Activated naive CD4-positive, alpha-beta T cell treated with anti-CD3 and anti-CD28 coated beads for 36 hours (primary cell): ENCODE results near the gene MICAL3. TPM values are rescaled to one million over a fixed set of nuclear protein-coding genes. Genes with fewer than 3 reads are reported as not detected.

Experiments used
- CTCF ChIA-PET: fragments of 350-600 bp; sonication (Branson Sonifier 250); formaldehyde crosslinking; loops from one replicate; lab custom pipeline; 2021; ENCODE audit warnings: antibody characterized with exemption; lab: Charles Lee
- DNase-seq: peaks from one replicate; pipeline ENCODE4 v3.0.0-alpha.2; 2020
- H3K27ac Mint-ChIP-seq: one replicate; pipeline ENCODE4 v1.8.0; 2021; ENCODE audit warnings: mild to moderate bottlenecking, mixed read lengths
- H3K27me3 Mint-ChIP-seq: one replicate; pipeline ENCODE4 v1.8.0; 2021; ENCODE audit warnings: low read depth, mixed read lengths
- H3K36me3 Mint-ChIP-seq: one replicate; pipeline ENCODE4 v1.8.0; 2021; ENCODE audit warnings: low read depth, mixed read lengths
- H3K4me1 Mint-ChIP-seq: one replicate; pipeline ENCODE4 v1.8.0; 2021; ENCODE audit warnings: low read depth, mixed read lengths
- H3K4me3 Mint-ChIP-seq: one replicate; pipeline ENCODE4 v1.8.0; 2021; ENCODE audit warnings: mild to moderate bottlenecking, moderate library complexity, mixed read lengths
- H3K9me3 Mint-ChIP-seq: one replicate; pipeline ENCODE4 v1.8.0; 2021; ENCODE audit warnings: mixed read lengths
- intact Hi-C: fragments of 100-400 bp; cut with micrococcal nuclease; formaldehyde crosslinking; loops from one replicate; pipeline ENCODE4 v1.15.1; 2023
- total RNA-seq, 2 experiments: library from RNA; stranded (reverse); gene quantifications; one replicate each; pipeline ENCODE4 v1.2.3, GENCODE V29; 2021

MICAL3 gene
- total RNA-seq, 2 experiments from 2014 or later, result 21.0 to 25.8 TPM

DNA sequence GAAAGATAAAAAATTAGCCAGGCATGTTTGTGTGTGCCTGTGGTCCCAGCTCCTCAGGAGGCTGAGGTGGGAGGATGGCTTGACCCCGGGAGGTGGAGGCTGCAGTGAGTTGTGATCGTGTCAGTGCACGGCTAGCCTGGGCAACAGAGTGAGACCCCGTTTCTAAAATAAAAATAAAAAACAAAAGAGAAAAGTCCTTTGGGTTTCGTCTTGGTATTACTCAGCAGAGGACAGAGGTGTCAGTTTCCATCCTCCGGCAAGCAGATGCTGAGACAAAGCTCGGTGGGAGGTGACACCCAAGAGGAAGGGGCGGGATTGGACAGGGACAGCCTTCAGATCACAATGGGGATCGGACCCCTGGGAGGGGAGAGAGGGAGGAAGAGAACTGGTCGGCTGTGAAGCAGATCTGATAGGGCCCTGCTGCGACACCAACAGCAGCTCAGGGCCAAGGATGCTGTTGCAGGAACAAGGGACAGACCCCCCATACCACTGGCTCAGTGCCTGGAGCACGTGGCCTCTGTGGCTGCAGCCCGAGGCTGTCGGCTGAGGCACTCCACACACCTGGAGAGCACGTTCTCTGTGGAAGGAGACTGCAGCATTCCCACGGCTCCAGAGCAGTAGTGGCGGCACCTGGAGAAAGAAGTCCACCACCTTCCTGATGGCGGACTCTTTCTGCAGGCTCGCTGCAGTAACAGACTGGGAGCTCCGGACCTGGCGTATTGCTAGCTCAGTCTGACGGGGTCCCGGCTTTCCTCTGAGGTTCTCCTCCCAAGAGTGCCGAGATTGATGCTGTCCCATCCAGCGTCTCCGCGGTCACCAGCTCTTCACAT is 244.9 kb downstream of the MICAL3 start:
- H3K9me3 Mint-ChIP-seq, result no peaks in the 10 kb centered on the region
- peak overlapping the region; percentile 22 for H3K4me3 Mint-ChIP-seq
- intact Hi-C loops, result loop anchor here (5.0 to 10.0 kb wide), 4 partner anchors 223 to 562 kb away; partner anchors contain the start of genes ADA2 and USP18
- DNase-seq, result peak; percentile 49
- H3K27me3 Mint-ChIP-seq, result no peaks in the 10 kb centered on the region
- H3K36me3 Mint-ChIP-seq, result no peaks in the 10 kb centered on the region
- H3K27ac Mint-ChIP-seq, result peak overlapping the region; percentile 53
- peaks cover 74% of the 10 kb centered on the region for H3K4me1 Mint-ChIP-seq
- CTCF ChIA-PET, result interaction anchor here (0.5 to 9.6 kb wide), 5 partner anchors 10 to 315 kb away, joined by 3 to 112 read pairs (median 4); no protein-coding TSS in a partner anchor

DNA sequence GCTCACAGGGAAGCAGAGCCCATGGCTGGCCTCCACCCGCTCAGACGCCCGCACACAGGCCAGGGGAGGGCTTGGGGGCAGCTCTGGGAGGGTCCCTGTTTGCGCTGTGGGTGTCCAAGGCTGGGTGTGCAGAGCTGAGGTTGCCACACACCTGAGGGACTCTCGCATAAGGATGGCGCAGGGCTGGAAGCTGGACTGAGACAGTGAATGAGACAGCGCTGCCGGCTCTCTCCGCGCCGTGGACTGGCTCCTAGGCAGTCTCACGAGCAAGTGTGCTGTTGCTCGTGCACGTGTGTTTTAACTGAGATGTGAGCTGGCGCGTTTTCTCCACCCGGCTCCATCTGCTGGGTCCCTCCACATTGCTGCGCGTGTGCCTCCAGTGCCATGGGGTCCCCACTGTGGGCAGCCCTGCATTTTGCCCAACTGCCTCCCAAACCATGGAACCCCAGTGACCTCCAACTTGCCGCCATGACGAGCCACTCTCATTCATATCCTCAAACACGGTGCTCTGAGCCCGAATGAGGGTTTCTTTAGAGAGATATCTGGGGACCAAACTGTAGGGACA is 245.9 kb downstream of the MICAL3 start:
- H3K9me3 Mint-ChIP-seq, result no peaks in the 10 kb centered on the region
- DNase-seq, result no peak
- intact Hi-C loops, result loop anchor here (5.0 kb wide), 2 partner anchors 224 to 374 kb away; partner anchors contain the start of gene USP18
- H3K27ac Mint-ChIP-seq, result peak overlapping the region; percentile 97
- H3K4me3 Mint-ChIP-seq, result peak overlapping the region; percentile 91
- H3K27me3 Mint-ChIP-seq, result no peaks in the 10 kb centered on the region
- CTCF ChIA-PET, result interaction anchor here (0.6 to 9.6 kb wide), 3 partner anchors 37 to 486 kb away, joined by 4 to 112 read pairs (median 9); no protein-coding TSS in a partner anchor
- H3K36me3 Mint-ChIP-seq, result no peaks in the 10 kb centered on the region
- peaks cover 75% of the 10 kb centered on the region for H3K4me1 Mint-ChIP-seq

DNA sequence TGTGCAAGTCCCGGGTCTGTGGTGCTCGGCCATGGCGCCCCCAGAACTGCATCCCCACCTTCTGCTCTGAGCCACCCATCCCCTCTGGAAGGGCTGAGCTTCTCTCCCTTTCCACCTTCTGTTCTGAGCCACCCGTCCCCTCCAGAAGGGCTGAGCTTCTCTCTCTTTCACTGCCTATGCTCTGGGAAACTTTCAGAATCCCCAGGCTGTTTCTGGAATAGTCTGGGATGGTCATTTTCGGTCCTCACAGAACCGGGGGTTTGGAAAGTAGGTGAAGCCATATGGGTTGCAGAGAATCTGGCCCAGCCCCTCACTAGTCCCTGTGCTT is 246.7 kb downstream of the MICAL3 start:
- H3K27ac Mint-ChIP-seq, result peak overlapping the region; percentile 97
- no peaks in the 10 kb centered on the region for H3K9me3 Mint-ChIP-seq
- H3K27me3 Mint-ChIP-seq, result no peaks in the 10 kb centered on the region
- DNase-seq, result no peak
- H3K36me3 Mint-ChIP-seq, result no peaks in the 10 kb centered on the region
- CTCF ChIA-PET, result interaction anchor here (2.1 kb wide), 1 partner anchor 298 kb away, joined by 9 read pairs; no protein-coding TSS in a partner anchor
- intact Hi-C loops, result loop anchor here (1.0 to 5.0 kb wide), 4 partner anchors 10 to 375 kb away; partner anchors contain the start of genes PEX26 and USP18
- peaks cover 83% of the 10 kb centered on the region for H3K4me1 Mint-ChIP-seq
- peak overlapping the region; percentile 91 for H3K4me3 Mint-ChIP-seq

DNA sequence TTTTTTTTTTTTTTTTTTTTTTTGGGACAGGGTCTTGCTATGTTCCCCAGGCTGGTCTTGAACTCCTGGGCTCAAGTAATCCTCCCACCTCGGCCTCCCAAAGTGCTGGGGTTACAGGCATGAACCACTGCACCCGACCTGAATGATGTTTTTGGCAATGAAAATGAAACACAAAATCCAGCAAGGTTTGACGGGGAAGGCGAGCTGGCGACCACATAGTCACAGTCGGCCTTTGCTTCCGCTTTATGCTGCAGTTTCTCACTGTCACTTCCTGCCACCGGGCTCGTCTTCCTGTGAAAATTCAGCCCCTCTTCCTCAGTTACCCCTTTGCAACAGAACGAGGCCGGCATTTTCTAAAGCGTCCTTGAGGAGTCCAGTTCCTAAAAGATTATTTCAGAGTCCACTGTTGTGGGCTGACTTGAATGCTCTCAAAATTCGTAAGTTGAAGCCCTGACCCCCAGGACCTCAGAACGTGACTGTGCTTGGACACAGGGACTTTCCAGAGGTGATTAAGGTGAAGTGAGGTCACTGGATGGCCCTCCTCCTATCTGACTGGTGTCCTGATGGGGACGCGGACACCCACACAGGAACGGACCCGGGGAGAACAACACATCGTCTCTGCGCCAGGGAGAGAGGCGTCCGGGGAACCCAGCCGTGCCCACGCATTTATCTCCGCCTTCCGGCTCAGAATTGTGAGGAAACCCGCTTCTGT is 247.2 kb downstream of the MICAL3 start:
- H3K27ac Mint-ChIP-seq, result peak overlapping the region; percentile 97
- peak; percentile 81 for DNase-seq
- H3K4me3 Mint-ChIP-seq, result peak overlapping the region; percentile 91
- H3K36me3 Mint-ChIP-seq, result no peaks in the 10 kb centered on the region
- no peaks in the 10 kb centered on the region for H3K9me3 Mint-ChIP-seq
- CTCF ChIA-PET, result interaction anchor here (0.6 to 2.1 kb wide), 3 partner anchors 8 to 299 kb away, joined by 3 to 9 read pairs (median 3); no protein-coding TSS in a partner anchor
- intact Hi-C loops, result loop anchor here (1.0 to 5.0 kb wide), 4 partner anchors 10 to 375 kb away; partner anchors contain the start of genes PEX26 and USP18
- H3K4me1 Mint-ChIP-seq, result peaks cover 86% of the 10 kb centered on the region
- no peaks in the 10 kb centered on the region for H3K27me3 Mint-ChIP-seq

DNA sequence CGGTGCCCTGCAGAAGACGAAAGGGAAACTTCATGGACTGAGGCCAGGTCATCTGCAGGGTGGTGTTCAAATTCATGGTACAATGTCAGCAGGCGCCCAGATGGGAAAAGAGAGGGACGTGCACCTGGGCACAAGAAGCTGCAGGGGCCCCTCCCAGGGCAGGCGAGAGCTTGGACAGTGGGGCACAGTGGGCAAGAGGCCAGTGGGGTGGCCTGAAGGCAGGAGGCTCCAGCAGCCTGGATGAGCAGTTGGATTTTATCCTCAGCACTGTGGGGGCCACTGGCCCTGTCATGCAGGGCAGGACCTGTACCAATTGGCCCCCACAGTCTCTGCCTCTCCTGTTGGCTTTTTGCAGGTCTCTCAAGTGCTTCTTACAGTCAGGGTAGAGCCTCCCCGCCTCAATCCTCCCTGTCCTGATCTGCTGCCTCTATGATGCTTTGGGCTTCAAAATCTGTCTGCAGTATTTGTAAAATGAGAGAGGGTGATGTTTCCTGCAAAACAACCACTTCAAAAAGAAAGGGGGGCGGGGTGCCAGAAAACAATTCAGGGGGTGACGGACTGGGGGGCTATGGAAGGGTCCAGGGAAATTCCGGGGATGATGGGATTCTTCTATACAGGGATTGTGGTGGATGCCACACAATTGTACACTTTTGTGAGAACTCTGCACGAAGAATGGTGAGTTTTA is 248.4 kb downstream of the MICAL3 start:
- Mint-ChIP-seq H3K36me3 (no peaks in the 10 kb centered on the region), H3K4me3 (peak overlapping the region; percentile 91), H3K4me1 (peaks cover 86% of the 10 kb centered on the region), H3K9me3 (no peaks in the 10 kb centered on the region), H3K27me3 (no peaks in the 10 kb centered on the region), H3K27ac (peak overlapping the region; percentile 97)
- CTCF ChIA-PET, result interaction anchor here (1.2 kb wide), 1 partner anchor 9 kb away, joined by 3 read pairs; no protein-coding TSS in a partner anchor
- intact Hi-C loops, result loop anchor here (1.0 to 5.0 kb wide), 4 partner anchors 138 to 376 kb away; partner anchors contain the start of genes ATP6V1E1, BCL2L13 and USP18
- DNase-seq, result no peak

DNA sequence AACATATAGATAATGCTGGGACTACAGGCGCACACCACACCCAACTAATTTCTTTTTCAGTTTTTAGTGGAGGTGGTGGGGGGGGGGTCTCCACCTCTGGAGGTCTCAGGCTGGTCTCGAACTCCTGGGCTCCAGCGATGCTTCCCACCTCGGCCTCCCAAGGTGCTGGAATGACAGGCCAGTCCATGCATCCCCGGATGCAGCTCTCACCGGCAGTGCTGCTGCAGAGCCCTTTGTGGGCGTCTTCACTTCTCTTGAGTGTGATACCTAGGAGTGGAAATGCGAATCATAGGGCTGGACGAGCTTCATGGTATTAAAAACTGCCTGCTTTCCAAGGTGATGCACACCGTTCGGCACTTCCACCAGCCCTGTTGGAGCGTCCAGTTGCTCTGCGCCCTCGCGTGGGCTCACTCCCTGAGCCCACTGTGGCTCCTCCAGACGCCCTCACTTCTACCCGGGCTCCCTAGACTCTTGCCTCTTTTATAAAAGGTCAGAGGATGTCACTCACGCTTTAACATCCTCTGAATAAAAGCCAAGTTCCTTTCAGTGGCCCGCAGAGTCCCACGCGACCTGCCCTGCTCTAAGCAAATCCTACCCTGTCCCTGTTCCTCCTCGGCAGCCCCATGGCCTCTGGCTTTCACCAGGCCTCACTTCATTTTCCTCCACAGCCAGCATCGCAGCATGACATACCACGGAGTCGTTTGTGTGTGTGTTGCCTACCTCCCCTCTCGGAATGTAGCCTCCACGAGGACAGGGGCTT is 249.3 kb downstream of the MICAL3 start:
- DNase-seq, result no peak
- CTCF ChIA-PET, result interaction anchor here (0.6 to 3.0 kb wide), 4 partner anchors 34 to 301 kb away, joined by 3 to 14 read pairs (median 4); no protein-coding TSS in a partner anchor
- Mint-ChIP-seq H3K36me3 (no peaks in the 10 kb centered on the region), H3K4me1 (peaks cover 84% of the 10 kb centered on the region), H3K27me3 (no peaks in the 10 kb centered on the region), H3K9me3 (no peaks in the 10 kb centered on the region), H3K27ac (peak overlapping the region; percentile 57), H3K4me3 (peak overlapping the region; percentile 59)
- intact Hi-C loops, result loop anchor here (2.0 to 5.0 kb wide), 4 partner anchors 146 to 688 kb away; partner anchors contain the start of genes ATP6V1E1 and USP18

DNA sequence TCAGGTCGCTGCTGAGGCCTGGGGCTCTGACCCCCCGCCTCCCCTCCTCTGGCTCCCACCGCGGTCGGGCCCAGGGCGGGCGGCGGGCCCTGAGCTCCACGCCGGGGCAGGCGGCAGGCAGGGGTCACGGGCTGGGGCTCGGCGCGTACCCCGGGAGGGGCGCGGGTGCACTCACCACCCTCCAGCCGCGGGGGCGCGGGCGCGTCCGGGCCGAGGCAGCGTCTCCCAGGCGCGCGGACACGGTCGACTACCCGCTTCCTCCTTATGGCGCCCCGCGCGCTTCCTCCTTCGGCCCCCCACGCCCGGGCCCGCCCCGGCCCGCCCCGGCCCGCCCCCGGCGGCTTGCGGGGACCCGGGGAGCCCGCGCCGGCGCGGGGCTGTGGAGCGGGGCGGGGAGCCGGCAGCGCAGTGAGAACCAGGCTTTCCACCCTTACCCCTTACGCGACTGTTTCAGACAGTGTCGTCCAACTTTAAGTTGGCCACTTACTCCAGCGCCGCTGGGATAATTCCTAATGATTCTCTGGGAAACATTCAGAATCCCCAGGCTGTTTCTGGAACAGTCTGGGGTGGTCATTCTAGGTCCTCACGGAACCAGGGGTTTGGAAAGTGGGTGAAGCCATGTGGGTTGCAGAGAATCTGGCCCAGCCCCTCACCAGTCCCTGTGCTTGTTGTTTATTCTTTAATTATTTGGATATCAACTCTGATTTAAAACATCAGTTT is 250.0 kb downstream of the MICAL3 start, which contains the start of gene BID:
BID (minus strand) TSS at position 264 of the 720 bp plus-strand sequence. CDS start 24,353 bp downstream, outside the sequence.
- H3K4me1 Mint-ChIP-seq, result peaks cover 81% of the 10 kb centered on the region
- intact Hi-C loops, result loop anchor here (2.0 to 5.0 kb wide), 2 partner anchors 146 to 687 kb away; partner anchors contain the start of gene ATP6V1E1
- H3K36me3 Mint-ChIP-seq, result no peaks in the 10 kb centered on the region
- H3K9me3 Mint-ChIP-seq, result no peaks in the 10 kb centered on the region
- no peaks in the 10 kb centered on the region for H3K27me3 Mint-ChIP-seq
- H3K4me3 Mint-ChIP-seq, result peak within 1 kb of the TSS; percentile 82
- peak within 1 kb of the TSS; percentile 66 for H3K27ac Mint-ChIP-seq
- peak; percentile 49 for DNase-seq
- CTCF ChIA-PET, result interaction anchor here (0.6 to 3.0 kb wide), 4 partner anchors 10 to 193 kb away, joined by 3 to 14 read pairs (median 4); no protein-coding TSS in a partner anchor

DNA sequence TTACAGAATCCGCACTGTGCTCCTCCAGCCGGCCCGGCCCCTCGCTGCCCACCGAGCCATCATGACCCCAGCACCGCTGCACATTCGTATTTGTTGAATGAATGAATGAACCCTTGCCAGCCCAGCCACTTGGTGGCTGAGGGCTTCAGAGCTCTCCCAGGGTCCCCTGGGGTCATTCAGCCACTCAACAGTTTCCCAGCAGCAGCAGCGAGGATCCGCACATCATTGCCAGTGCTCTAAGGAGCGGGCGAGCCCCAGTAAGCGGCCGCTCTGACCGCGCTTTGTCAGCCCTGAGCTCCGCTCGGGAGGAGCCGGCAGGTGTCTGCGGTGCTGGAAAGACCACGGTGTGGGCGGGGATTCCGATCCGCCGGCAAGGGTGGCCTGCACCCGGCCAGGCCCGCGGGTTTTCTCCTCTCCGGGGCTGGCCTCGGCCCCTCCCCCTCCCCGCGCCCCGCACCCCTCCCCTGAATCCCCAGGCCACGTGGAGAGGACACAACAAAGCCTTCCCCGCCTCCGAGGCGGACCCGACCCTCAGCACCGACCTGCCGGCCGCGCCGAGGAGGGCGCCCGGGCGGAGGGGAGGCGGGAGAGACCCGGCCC is 250.7 kb downstream of the MICAL3 start:
- Mint-ChIP-seq H3K36me3 (no peaks in the 10 kb centered on the region), H3K27ac (peak overlapping the region; percentile 66), H3K27me3 (no peaks in the 10 kb centered on the region), H3K4me1 (peaks cover 76% of the 10 kb centered on the region), H3K9me3 (no peaks in the 10 kb centered on the region), H3K4me3 (peak overlapping the region; percentile 82)
- CTCF ChIA-PET, result interaction anchor here (1.4 to 3.0 kb wide), 5 partner anchors 8 to 56 kb away, joined by 3 to 15 read pairs (median 5); no protein-coding TSS in a partner anchor
- peak; percentile 79 for DNase-seq
- intact Hi-C loops, result loop anchor here (1.0 to 5.0 kb wide), 3 partner anchors 8 to 686 kb away; partner anchors contain the start of gene ATP6V1E1

DNA sequence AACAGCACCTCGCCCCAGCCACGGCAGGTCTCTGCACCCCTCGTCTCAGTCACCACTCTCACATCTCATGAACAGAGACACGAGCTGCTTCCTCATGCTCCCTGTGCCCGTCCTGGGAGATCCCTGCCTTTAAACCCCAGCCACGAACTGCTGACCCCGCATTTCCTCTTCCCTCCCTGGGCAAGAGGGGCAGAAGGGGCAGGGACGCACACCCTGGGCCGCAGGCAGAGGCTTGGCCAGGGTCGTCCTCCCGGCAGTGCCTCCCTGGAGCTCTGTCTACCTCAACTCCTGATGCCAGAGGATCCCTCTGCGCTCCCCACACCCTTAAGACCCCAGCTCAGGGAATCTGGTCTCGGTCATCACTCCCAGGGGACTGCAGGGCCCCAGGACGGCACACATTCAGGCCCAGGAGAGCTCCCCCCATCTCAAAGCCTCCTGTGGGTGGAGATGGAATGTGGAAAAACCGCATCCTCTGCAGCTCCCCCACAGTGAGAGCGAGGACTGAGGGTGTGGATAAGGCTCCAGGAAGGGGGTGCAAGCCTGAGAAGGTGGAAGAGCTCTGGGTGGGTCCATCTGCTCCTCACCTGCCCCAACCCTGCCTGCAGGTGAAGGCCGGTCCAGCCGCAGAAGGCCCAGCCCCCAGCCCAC is 251.3 kb downstream of the MICAL3 start:
- H3K27me3 Mint-ChIP-seq, result no peaks in the 10 kb centered on the region
- no peak for DNase-seq
- intact Hi-C loops, result loop anchor here (1.0 to 5.0 kb wide), 2 partner anchors 8 to 686 kb away; no protein-coding TSS in a partner anchor
- peak overlapping the region; percentile 66 for H3K27ac Mint-ChIP-seq
- no peaks in the 10 kb centered on the region for H3K9me3 Mint-ChIP-seq
- peaks cover 77% of the 10 kb centered on the region for H3K4me1 Mint-ChIP-seq
- H3K4me3 Mint-ChIP-seq, result peak overlapping the region; percentile 82
- H3K36me3 Mint-ChIP-seq, result no peaks in the 10 kb centered on the region
- CTCF ChIA-PET, result interaction anchor here (1.4 to 3.0 kb wide), 5 partner anchors 8 to 57 kb away, joined by 3 to 15 read pairs (median 5); no protein-coding TSS in a partner anchor
